K562 (cell line): ENCODE measurements around the gene MBIP. TPM values are rescaled to one million over a fixed set of nuclear protein-coding genes. Genes with fewer than 3 reads are reported as not detected.

Experiments
- ATAC-seq: fragments of 200-7000 bp; cut with Tn5 transposase; 3 replicates; pipeline ENCODE4 v1.9.1; 2020; ENCODE audit warnings: moderate library complexity
- BruUV-seq: library from RNA; stranded (reverse); fragments of 400-500 nt; replicated peaks from 2 replicates; lab custom pipeline; 2021; lab: Mats Ljungman, UMichigan
- CTCF ChIA-PET: fragments of 300-600 bp; formaldehyde crosslinking; extraction: SDS; loops from one replicate; lab custom pipeline; 2021; ENCODE audit warnings: low intra/inter-chr PET ratio; lab: Yijun Ruan, JAX
- POLR2A ChIA-PET: fragments of 300-600, 350-650 bp; sonication (Branson Sonifier 250); formaldehyde crosslinking; extraction: SDS; loops from one replicate; lab custom pipeline; 2021; ENCODE audit warnings: antibody characterized with exemption, inconsistent platforms; lab: Yijun Ruan, JAX
- DNase-seq, 4 experiments: peaks; one replicate each; pipeline versions ENCODE4 v3.0.0 to v3.0.0-alpha.2; 2011 to 2018; ENCODE audit warnings: low spot score in 3 of 4, mixed read lengths in 3 of 4; ENCODE audit errors: extremely low read depth in 1 of 4
- FAIRE-seq: peaks from 2 replicates; lab custom pipeline; 2011; peaks lifted over from hg19 to GRCh38; lab: Jason Lieb, UNC
- H2AFZ ChIP-seq: 2 replicates; pipeline ENCODE4 v1.6.0; 2011; ENCODE audit warnings: low read depth, low read length, control low read depth, inconsistent platforms
- H3K27ac ChIP-seq: fragments of 200-600 bp; 3 replicates; pipeline ENCODE4 v1.8.0; 2011; ENCODE audit warnings: low read depth, mild to moderate bottlenecking, control low read depth, inconsistent platforms, low read length, moderate library complexity, mixed read lengths; ENCODE audit errors: extremely low read depth
- H3K27me3 ChIP-seq, 2 experiments: fragments of 300-600 bp in 1 of 2; 2 replicates in 1 of 2; 3 replicates in 1 of 2; pipeline versions ENCODE4 v1.6.0 to v1.8.0; 2011; ENCODE audit warnings: inconsistent platforms in 2 of 2, low read length in 2 of 2, mild to moderate bottlenecking in 1 of 2, mixed read lengths in 1 of 2, moderate library complexity in 1 of 2; ENCODE audit not compliant: control insufficient read depth in 2 of 2, insufficient read depth in 2 of 2
- H3K36me3 ChIP-seq: fragments of 300-600 bp; 3 replicates; pipeline ENCODE4 v1.8.0; 2011; ENCODE audit warnings: mild to moderate bottlenecking, low read length, inconsistent platforms; ENCODE audit not compliant: control insufficient read depth, insufficient read depth
- H3K4me1 ChIP-seq, 2 experiments: fragments of 200-600 bp in 1 of 2; replicated peaks in 1 of 2; 2 replicates in 1 of 2; 3 replicates in 1 of 2; pipeline versions ENCODE4 v1.5.1 to v1.8.0; 2011; ENCODE audit warnings: inconsistent platforms in 2 of 2, low read length in 2 of 2, mild to moderate bottlenecking in 1 of 2, mixed read lengths in 1 of 2, moderate library complexity in 1 of 2; ENCODE audit not compliant: control insufficient read depth in 2 of 2, insufficient read depth in 2 of 2
- H3K4me2 ChIP-seq: 2 replicates; pipeline ENCODE4 v1.6.1; 2011; ENCODE audit warnings: low read length, control low read depth, inconsistent platforms, mixed read lengths; ENCODE audit not compliant: insufficient read depth
- H3K4me3 ChIP-seq: fragments of 200-600 bp; sonication (generic), shearing (Covaris generic); 2 replicates; pipeline ENCODE4 v1.5.1; 2016; ENCODE audit warnings: control low read depth, inconsistent platforms
- H3K79me2 ChIP-seq: fragments of 200-600 bp; 3 replicates; pipeline ENCODE4 v1.8.0; 2011; ENCODE audit warnings: low read length, inconsistent platforms; ENCODE audit not compliant: control insufficient read depth, insufficient read depth
- H3K9ac ChIP-seq, 2 experiments: 2 replicates each; pipeline versions ENCODE4 v1.6.0 to v1.6.1; 2011; ENCODE audit warnings: low read depth in 2 of 2, low read length in 2 of 2, control low read depth in 1 of 2, inconsistent platforms in 1 of 2, mild to moderate bottlenecking in 1 of 2, mixed read lengths in 1 of 2; ENCODE audit not compliant: insufficient read depth in 1 of 2
- H3K9me1 ChIP-seq: one replicate; pipeline ENCODE4 v1.6.0; 2011; ENCODE audit warnings: inconsistent platforms, mild to moderate bottlenecking, low read length, moderate library complexity; ENCODE audit not compliant: control insufficient read depth, insufficient read depth
- H3K9me3 ChIP-seq: replicated peaks from 2 replicates; pipeline ENCODE4 v1.5.1; 2011; ENCODE audit warnings: low read depth, low read length, inconsistent platforms; ENCODE audit not compliant: control insufficient read depth, insufficient read depth
- H4K20me1 ChIP-seq: replicated peaks from 2 replicates; pipeline ENCODE4 v1.6.1; 2011; ENCODE audit warnings: low read length, inconsistent platforms, mixed read lengths; ENCODE audit not compliant: control insufficient read depth, insufficient read depth
- CBX3 ChIP-seq, 2 experiments: IDR thresholded peaks; 1 replicate in 1 of 2; 2 replicates in 1 of 2; pipeline ENCODE4 v1.6.1; 2012; ENCODE audit warnings: inconsistent platforms in 2 of 2, low read length in 2 of 2, borderline replicate concordance in 1 of 2, control low read depth in 1 of 2
- EP300 ChIP-seq: IDR thresholded peaks from 2 replicates; pipeline ENCODE4 v1.6.1; 2012; ENCODE audit warnings: low read length, improper control_type of control experiment
- FOXA3 ChIP-seq, 2 experiments: fragments of 450-650 bp in 1 of 2; sonication (generic) in 1 of 2; formaldehyde crosslinking; IDR thresholded peaks in 1 of 2; conservative IDR thresholded peaks in 1 of 2; 2 replicates each; pipeline versions ENCODE4 v1.4.0 to v1.8.0; 2020 to 2022; ENCODE audit warnings: mild to moderate bottlenecking in 2 of 2, missing genetic modification reagents in 1 of 2
- HDAC3 ChIP-seq: fragments of 450-650 bp; IDR thresholded peaks from 2 replicates; pipeline ENCODE4 v1.6.1; 2018; ENCODE audit warnings: borderline replicate concordance, mild to moderate bottlenecking, moderate library complexity; ENCODE audit not compliant: partially characterized antibody
- KLF6 ChIP-seq: fragments of 250-450 bp; sonication (Bioruptor Pico); IDR thresholded peaks from 2 replicates; pipeline ENCODE4 v1.4.0; 2020; ENCODE audit warnings: mild to moderate bottlenecking, moderate library complexity, borderline replicate concordance
- NCOR1 ChIP-seq: fragments of 450-650 bp; IDR thresholded peaks from 2 replicates; pipeline ENCODE4 v1.6.1; 2016; ENCODE audit warnings: mild to moderate bottlenecking, moderate library complexity
- RAD51 ChIP-seq: fragments of 450-650 bp; IDR thresholded peaks from 2 replicates; pipeline ENCODE4 v1.7.1; 2016; ENCODE audit warnings: low read depth, mild to moderate bottlenecking, borderline replicate concordance
- WGBS: fragments of 100-300 bp; shearing (Covaris generic); methylation state at CpG from one replicate; pipeline ENCODE4 v1.1.6; 2016; ENCODE audit warnings: low coverage, mixed read lengths; ENCODE audit not compliant: insufficient coverage; ENCODE audit errors: missing lambda C conversion rate; 5-methylcytosine and 5-hydroxymethylcytosine counted together
- in situ Hi-C: fragments of 300-500 bp; cut with MboI; formaldehyde crosslinking; loops from 4 replicates; pipeline ENCODE4 v1.15.0; 2018; ENCODE audit warnings: inconsistent platforms, mixed read lengths
- intact Hi-C: fragments of 100-400 bp; cut with micrococcal nuclease; formaldehyde crosslinking; loops from 2 replicates; pipeline ENCODE4 v1.14.2; 2022
- polyA plus RNA-seq, 8 experiments: library from polyadenylated mRNA; depleted of rRNA in 4 of 8; stranded (reverse) in 5 of 8; unstranded in 3 of 8; fragments of >200 nt; fragmentation: Nextera tagmentation in 2 of 8; fragmentation: Illumina TruSeq in 1 of 8; extraction: Ambion mirVana in 2 of 8; extraction: Trizol in 1 of 8; gene quantifications; 2 replicates each; pipeline versions ENCODE4 v1.2.1 to v1.2.3, GENCODE V29; 2011 to 2014; ENCODE audit warnings: inconsistent platforms in 1 of 8, missing spikeins in 1 of 8
- total RNA-seq, 7 experiments: library from RNA; depleted of rRNA in 6 of 7; stranded (reverse); fragments of >200 nt in 6 of 7; fragmentation: Illumina TruSeq in 2 of 7; extraction: Trizol in 2 of 7; gene quantifications; 2 replicates each; pipeline versions ENCODE4 v1.2.1 to v1.2.3, GENCODE V29; 2011 to 2021; ENCODE audit warnings: low replicate concordance in 1 of 7
- TF ChIP-seq, protein P1 (sequence below): fragments of 450-650 bp; IDR thresholded peaks from 2 replicates; pipeline ENCODE4 v1.6.1; 2016
- TF ChIP-seq, protein P2 (sequence below): fragments of 250-450 bp; sonication (Bioruptor Pico); IDR thresholded peaks from 2 replicates; pipeline ENCODE4 v1.8.0; 2022; ENCODE audit warnings: inconsistent platforms

Gene MBIP
- total and polyA plus RNA-seq, 9 of the 15 experiments (the other 6 are each of a cell fraction or from before 2014, with no cell fraction given) = 8.4 to 31.1 (median 19.4) TPM

DNA sequence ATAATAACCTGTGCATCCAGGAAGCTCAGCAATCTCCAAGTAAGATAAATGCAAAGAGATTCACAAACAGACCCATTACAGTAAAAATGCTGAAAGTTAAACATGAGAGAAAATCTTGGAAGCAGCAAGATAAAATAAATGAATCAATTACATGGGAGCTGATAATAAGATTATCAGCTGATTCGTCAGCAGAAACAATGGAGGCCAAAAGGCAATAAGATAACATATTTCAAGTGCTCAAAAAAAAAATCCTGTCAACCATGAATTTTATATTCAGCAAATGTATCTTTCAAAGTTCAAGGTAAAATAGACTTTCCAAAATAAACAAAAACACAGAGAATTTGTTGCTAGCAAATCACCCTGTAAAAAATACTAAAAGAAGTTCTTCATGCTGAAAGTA, 36.4 kb upstream of the MBIP start:
- TF ChIP-seq CBX3 (IDR thresholded peaks at IDR 0.05; ENCODE audit: borderline replicate concordance in 1 of 2, low read length in 2 of 2) (peak in 1 of 2 experiments; percentile 49; a peak in 1 of 3 replicates), FOXA3 (CRISPR knock-in tag; conservative IDR thresholded peaks at IDR 0.05 in 1 of 2, IDR thresholded peaks at IDR 0.05 in 1 of 2) (no peak)
- Histone ChIP-seq H2AFZ (no peak overlapping the region), H4K20me1 (no peaks in the 10 kb centered on the region), H3K27me3 (no peaks in the 10 kb centered on the region), H3K4me2 (no peak overlapping the region), H3K27ac (no peak overlapping the region), H3K4me1 (no peaks in the 10 kb centered on the region; a peak in 1 of 5 replicates), H3K79me2 (no peaks in the 10 kb centered on the region), H3K4me3 (no peak overlapping the region), H3K9me3 (no peaks in the 10 kb centered on the region), H3K9me1 (no peaks in the 10 kb centered on the region), H3K9ac (no peak overlapping the region), H3K36me3 (no peaks in the 10 kb centered on the region)
- WGBS = 8% methylated on average over 1 of the region's 1 CpG
- no TSS peak for BruUV-seq
- ATAC-seq (no peak), DNase-seq (no peak), FAIRE-seq (no peak)
- in situ Hi-C loops = no loop called here
- ChIA-PET POLR2A (no interaction called here), CTCF (no interaction called here)
- intact Hi-C loops = no loop called here

DNA sequence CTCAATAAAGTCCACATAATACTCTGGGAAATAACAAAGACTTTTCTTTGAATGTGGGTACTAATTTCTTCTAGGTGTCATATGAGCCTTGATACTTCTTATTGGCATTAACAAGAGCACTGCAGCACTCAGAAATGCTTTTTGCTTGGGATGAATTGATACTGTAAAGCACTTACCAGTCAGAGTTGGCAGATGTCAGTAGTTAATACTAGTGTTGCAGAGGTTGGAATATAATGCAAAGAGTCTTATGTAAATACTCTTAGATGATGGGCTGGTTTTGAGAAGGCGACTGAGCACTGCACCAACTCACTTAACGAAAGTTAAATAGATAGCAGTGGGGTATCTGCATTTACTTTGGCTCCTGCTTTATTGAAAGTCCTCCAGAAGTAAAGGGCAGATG, 25.6 kb upstream of the MBIP start:
- intact Hi-C loops (no loop called here), in situ Hi-C loops (no loop called here)
- DNase-seq = no peak
- Histone ChIP-seq H3K4me2 (no peak overlapping the region), H3K4me3 (no peak overlapping the region), H4K20me1 (no peaks in the 10 kb centered on the region), H3K9ac (no peak overlapping the region), H3K9me3 (no peaks in the 10 kb centered on the region), H2AFZ (no peak overlapping the region), H3K79me2 (no peaks in the 10 kb centered on the region), H3K4me1 (no peaks in the 10 kb centered on the region), H3K36me3 (no peaks in the 10 kb centered on the region), H3K27me3 (no peaks in the 10 kb centered on the region; a peak in 1 of 5 replicates), H3K9me1 (no peaks in the 10 kb centered on the region), H3K27ac (no peak overlapping the region)
- no peak for TF ChIP-seq EP300
- TF ChIP-seq, protein P1, sequence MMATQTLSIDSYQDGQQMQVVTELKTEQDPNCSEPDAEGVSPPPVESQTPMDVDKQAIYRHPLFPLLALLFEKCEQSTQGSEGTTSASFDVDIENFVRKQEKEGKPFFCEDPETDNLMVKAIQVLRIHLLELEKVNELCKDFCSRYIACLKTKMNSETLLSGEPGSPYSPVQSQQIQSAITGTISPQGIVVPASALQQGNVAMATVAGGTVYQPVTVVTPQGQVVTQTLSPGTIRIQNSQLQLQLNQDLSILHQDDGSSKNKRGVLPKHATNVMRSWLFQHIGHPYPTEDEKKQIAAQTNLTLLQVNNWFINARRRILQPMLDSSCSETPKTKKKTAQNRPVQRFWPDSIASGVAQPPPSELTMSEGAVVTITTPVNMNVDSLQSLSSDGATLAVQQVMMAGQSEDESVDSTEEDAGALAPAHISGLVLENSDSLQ = no peak
- TF ChIP-seq, protein P2, sequence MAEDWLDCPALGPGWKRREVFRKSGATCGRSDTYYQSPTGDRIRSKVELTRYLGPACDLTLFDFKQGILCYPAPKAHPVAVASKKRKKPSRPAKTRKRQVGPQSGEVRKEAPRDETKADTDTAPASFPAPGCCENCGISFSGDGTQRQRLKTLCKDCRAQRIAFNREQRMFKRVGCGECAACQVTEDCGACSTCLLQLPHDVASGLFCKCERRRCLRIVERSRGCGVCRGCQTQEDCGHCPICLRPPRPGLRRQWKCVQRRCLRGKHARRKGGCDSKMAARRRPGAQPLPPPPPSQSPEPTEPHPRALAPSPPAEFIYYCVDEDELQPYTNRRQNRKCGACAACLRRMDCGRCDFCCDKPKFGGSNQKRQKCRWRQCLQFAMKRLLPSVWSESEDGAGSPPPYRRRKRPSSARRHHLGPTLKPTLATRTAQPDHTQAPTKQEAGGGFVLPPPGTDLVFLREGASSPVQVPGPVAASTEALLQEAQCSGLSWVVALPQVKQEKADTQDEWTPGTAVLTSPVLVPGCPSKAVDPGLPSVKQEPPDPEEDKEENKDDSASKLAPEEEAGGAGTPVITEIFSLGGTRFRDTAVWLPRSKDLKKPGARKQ = no peak
- TF ChIP-seq HDAC3 = no peak
- no peak for TF ChIP-seq KLF6 (CRISPR knock-in tag)
- TF ChIP-seq NCOR1 = no peak
- no peak for TF ChIP-seq RAD51
- no TSS peak for BruUV-seq
- FAIRE-seq = no peak
- WGBS = 0% methylated on average over 2 of the region's 2 CpGs
- ChIA-PET CTCF (no interaction called here), POLR2A (no interaction called here)
- ATAC-seq = no peak
